Left ventricle myocardium inferior (tissue), 1 donor: ENCODE measurements around the gene SLC38A6. TPM values are rescaled to one million over a fixed set of nuclear protein-coding genes. Genes with fewer than 3 reads are reported as not detected.

ENCODE experiments used
- DNase-seq: peaks from one replicate; pipeline ENCODE4 v3.0.0-alpha.2; 2020
- H3K27ac ChIP-seq: fragments of 200-600 bp; replicated peaks from 2 replicates; pipeline ENCODE4 v1.8.0; 2021
- H3K27me3 ChIP-seq: fragments of 200-600 bp; 2 replicates; pipeline ENCODE4 v1.8.0; 2021; ENCODE audit warnings: low read depth
- H3K36me3 ChIP-seq: fragments of 200-600 bp; 2 replicates; pipeline ENCODE4 v1.8.0; 2021
- H3K4me1 ChIP-seq: fragments of 200-600 bp; 2 replicates; pipeline ENCODE4 v1.8.0; 2021
- H3K4me3 ChIP-seq: fragments of 200-600 bp; 2 replicates; pipeline ENCODE4 v1.8.0; 2021; ENCODE audit warnings: mild to moderate bottlenecking, moderate library complexity
- H3K9me3 ChIP-seq: fragments of 200-600 bp; replicated peaks from 2 replicates; pipeline ENCODE4 v1.8.0; 2021
- CTCF ChIP-seq: fragments of 200-600 bp; IDR thresholded peaks from 2 replicates; pipeline ENCODE4 v1.8.0; 2021; ENCODE audit warnings: antibody characterized with exemption, mild to moderate bottlenecking, borderline replicate concordance
- intact Hi-C: fragments of 100-400 bp; cut with micrococcal nuclease; formaldehyde crosslinking; loops from one replicate; pipeline ENCODE4 v1.11.0; 2022
- total RNA-seq: library from RNA; stranded (reverse); fragmentation: NEBNext Ultra II Directional; extraction: Animal tissue kit (Norgen Biotek cat#: 25700); gene quantifications from one replicate; pipeline ENCODE4 v1.2.1, GENCODE V29; 2021
- donor health status: DM: no; HTN: yes; CAD: no; lungs with severe emphysema.

Gene SLC38A6
- total RNA-seq, 1 donor from 2014 or later: 6.3 TPM

GRCh38 chr14:61048640-61049039 is 67.6 kb downstream of the SLC38A6 start:
- DNase-seq: no peak
- Histone ChIP-seq H3K36me3 (peaks cover 5% of the 10 kb centered on the region), H3K27me3 (no peaks in the 10 kb centered on the region), H3K4me1 (no peaks in the 10 kb centered on the region), H3K4me3 (no peak overlapping the region), H3K9me3 (peaks cover 1% of the 10 kb centered on the region), H3K27ac (no peak overlapping the region)
- no peak for TF ChIP-seq CTCF
- intact Hi-C loops: no loop called here

DNA sequence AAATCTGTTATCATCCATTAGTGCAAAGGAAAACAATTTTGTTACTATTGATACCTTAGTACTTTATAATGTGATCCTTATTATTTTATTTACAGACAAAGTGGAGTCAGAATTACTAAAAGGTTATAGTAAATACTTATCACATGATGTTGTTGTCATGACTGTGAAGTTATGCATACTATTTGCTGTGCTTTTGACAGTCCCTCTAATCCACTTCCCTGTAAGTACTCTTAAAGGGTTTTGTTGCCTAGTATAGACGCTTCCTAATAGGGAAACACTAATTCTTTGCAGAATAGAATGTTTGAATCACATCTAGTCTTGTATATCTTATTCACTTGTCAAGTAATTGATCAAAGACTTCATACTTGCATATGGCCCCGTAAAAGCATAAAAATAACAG is 69.4 kb downstream of the SLC38A6 start:
- Histone ChIP-seq H3K36me3 (peaks cover 14% of the 10 kb centered on the region), H3K4me3 (no peak overlapping the region), H3K4me1 (no peaks in the 10 kb centered on the region), H3K27ac (no peak overlapping the region), H3K9me3 (peaks cover 13% of the 10 kb centered on the region), H3K27me3 (no peaks in the 10 kb centered on the region)
- no peak for DNase-seq
- TF ChIP-seq CTCF: no peak
- intact Hi-C loops: no loop called here

GRCh38 chr14:61051051-61051450 is 70.0 kb downstream of the SLC38A6 start:
- Histone ChIP-seq H3K36me3 (peaks cover 14% of the 10 kb centered on the region), H3K4me3 (no peak overlapping the region), H3K27me3 (no peaks in the 10 kb centered on the region), H3K27ac (no peak overlapping the region), H3K9me3 (peaks cover 13% of the 10 kb centered on the region), H3K4me1 (no peaks in the 10 kb centered on the region)
- TF ChIP-seq CTCF: no peak
- peak; percentile 15 for DNase-seq
- intact Hi-C loops: no loop called here

DNA sequence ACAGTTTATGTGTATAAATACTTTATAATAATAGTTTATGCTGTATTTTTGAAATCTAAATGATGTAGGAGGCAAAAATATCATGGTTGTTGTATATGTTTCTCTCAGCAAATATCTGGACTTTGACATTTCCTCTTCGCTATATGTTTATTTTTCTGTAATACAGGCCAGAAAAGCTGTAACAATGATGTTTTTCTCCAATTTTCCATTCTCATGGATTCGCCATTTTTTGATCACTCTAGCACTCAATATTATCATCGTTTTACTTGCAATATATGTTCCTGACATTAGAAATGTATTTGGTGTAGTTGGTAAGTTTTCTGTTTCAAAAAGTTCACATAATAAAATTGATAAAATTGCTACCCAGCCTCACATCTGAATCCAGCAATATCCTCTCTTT is 70.6 kb downstream of the SLC38A6 start:
- intact Hi-C loops: no loop called here

GRCh38 chr14:61063461-61063860 is 82.4 kb downstream of the SLC38A6 start:
- intact Hi-C loops: no loop called here
- H3K27ac ChIP-seq: no peak overlapping the region
- TF ChIP-seq CTCF: no peak

More for the DNA sequence above, 70.6 kb downstream of the SLC38A6 start:
- Histone ChIP-seq H3K9me3 (peaks cover 13% of the 10 kb centered on the region), H3K4me1 (no peaks in the 10 kb centered on the region), H3K4me3 (no peak overlapping the region), H3K27me3 (no peaks in the 10 kb centered on the region), H3K36me3 (peaks cover 14% of the 10 kb centered on the region), H3K27ac (no peak overlapping the region)
- no peak for DNase-seq
- no peak for TF ChIP-seq CTCF

GRCh38 chr14:61064210-61064609 is 83.2 kb downstream of the SLC38A6 start:
- no peaks in the 10 kb centered on the region for H3K4me1 ChIP-seq
- no peaks in the 10 kb centered on the region for H3K9me3 ChIP-seq
- H3K27ac ChIP-seq: no peak overlapping the region
- H3K27me3 ChIP-seq: no peaks in the 10 kb centered on the region
- H3K36me3 ChIP-seq: peaks cover 12% of the 10 kb centered on the region
- DNase-seq: no peak
- intact Hi-C loops: no loop called here
- H3K4me3 ChIP-seq: no peak overlapping the region
- TF ChIP-seq CTCF: no peak

More at GRCh38 chr14:61063461-61063860, 82.4 kb downstream of the SLC38A6 start:
- DNase-seq: no peak
- Histone ChIP-seq H3K36me3 (peaks cover 12% of the 10 kb centered on the region), H3K27me3 (no peaks in the 10 kb centered on the region), H3K9me3 (no peaks in the 10 kb centered on the region), H3K4me3 (no peak overlapping the region), H3K4me1 (no peaks in the 10 kb centered on the region)
